A549 (cell line): ENCODE data around the gene PDGFD. TPM values are rescaled to one million over a fixed set of nuclear protein-coding genes. Genes with fewer than 3 reads are reported as not detected.

Experiments
- ATAC-seq, 2 experiments: fragments of 200-7000 bp in 1 of 2; fragments of >200 bp in 1 of 2; cut with Nextera tagmentation in 1 of 2; cut with Tn5 transposase in 1 of 2; 3 replicates each; pipeline versions ENCODE4 v1.8.0 to v1.9.1; 2018 to 2020; ENCODE audit warnings: mild to moderate bottlenecking in 1 of 2, moderate library complexity in 1 of 2
- CTCF ChIA-PET: fragments of 300-600 bp; sonication (Branson Sonifier 250); formaldehyde crosslinking; extraction: SDS; loops from one replicate; lab custom pipeline; 2021; ENCODE audit warnings: antibody characterized with exemption, inconsistent platforms; lab: Yijun Ruan, JAX
- POLR2A ChIA-PET: fragments of 350-600 bp; formaldehyde crosslinking; extraction: SDS; loops from one replicate; lab custom pipeline; 2021; ENCODE audit warnings: antibody characterized with exemption, inconsistent platforms; lab: Yijun Ruan, JAX
- DNase-seq, 2 experiments: peaks; one replicate each; pipeline versions ENCODE4 v3.0.0 to v3.0.0-alpha.2; 2011 to 2016; ENCODE audit warnings: low read depth in 1 of 2, low spot score in 1 of 2
- FAIRE-seq: peaks from 2 replicates; lab custom pipeline; 2011; peaks lifted over from hg19 to GRCh38; lab: Jason Lieb, UNC
- H3K27ac ChIP-seq, 2 experiments: fragments of >200 bp; sonication (Bioruptor Twin); formaldehyde crosslinking; 3 replicates each; pipeline ENCODE4 v1.5.1; 2016 to 2017
- H3K4me1 ChIP-seq: fragments of >200 bp; sonication (Bioruptor Twin); formaldehyde crosslinking; 3 replicates; pipeline ENCODE4 v1.6.1; 2016
- H3K4me2 ChIP-seq: fragments of >200 bp; sonication (Bioruptor Twin); formaldehyde crosslinking; 3 replicates; pipeline ENCODE4 v1.6.1; 2016
- H3K4me3 ChIP-seq: fragments of >200 bp; sonication (Bioruptor Twin); formaldehyde crosslinking; 3 replicates; pipeline ENCODE4 v1.5.1; 2016
- H3K9me3 ChIP-seq: fragments of >200 bp; sonication (Bioruptor Twin); formaldehyde crosslinking; 3 replicates; pipeline ENCODE4 v1.6.1; 2016
- CEBPB ChIP-seq, 2 experiments: fragments of >200 bp in 1 of 2; sonication (Bioruptor Twin) in 1 of 2; formaldehyde crosslinking in 1 of 2; IDR thresholded peaks; 2 replicates each; pipeline ENCODE4 v1.6.1; 2012 to 2016
- CHD4 ChIP-seq: fragments of 200-600 bp; sonication (generic); IDR thresholded peaks from 2 replicates; pipeline ENCODE4 v1.6.1; 2016; ENCODE audit warnings: antibody characterized with exemption, mild to moderate bottlenecking, borderline replicate concordance
- EHF ChIP-seq: fragments of 250-450 bp; sonication (Bioruptor Pico); IDR thresholded peaks from 2 replicates; pipeline ENCODE4 v1.5.0; 2020; ENCODE audit warnings: mild to moderate bottlenecking
- EP300 ChIP-seq, 2 experiments: fragments of >200 bp; sonication (Bioruptor Twin); formaldehyde crosslinking; IDR thresholded peaks; 2 replicates in 1 of 2; 3 replicates in 1 of 2; pipeline ENCODE4 v1.6.1; 2016 to 2017
- ESRRA ChIP-seq: fragments of 150-350 bp; IDR thresholded peaks from 2 replicates; pipeline ENCODE4 v1.6.1; 2014; ENCODE audit warnings: mild to moderate bottlenecking, low read length, borderline replicate concordance
- FOSB ChIP-seq: fragments of 250-450 bp; sonication (Bioruptor Pico); IDR thresholded peaks from 2 replicates; pipeline ENCODE4 v1.5.0; 2020; ENCODE audit warnings: mild to moderate bottlenecking, moderate library complexity
- HDAC2 ChIP-seq: fragments of 200-600 bp; sonication (generic); IDR thresholded peaks from 2 replicates; pipeline ENCODE4 v1.6.1; 2016
- HEYL ChIP-seq: fragments of 250-450 bp; sonication (Bioruptor Pico); IDR thresholded peaks from 2 replicates; pipeline ENCODE4 v1.8.0; 2021; ENCODE audit warnings: mild to moderate bottlenecking, moderate library complexity
- HOXA7 ChIP-seq: fragments of 250-450 bp; sonication (Bioruptor Pico); IDR thresholded peaks from 2 replicates; pipeline ENCODE4 v1.5.0; 2020; ENCODE audit warnings: mild to moderate bottlenecking, moderate library complexity
- HOXB13 ChIP-seq: fragments of 250-450 bp; sonication (Bioruptor Pico); IDR thresholded peaks from 2 replicates; pipeline ENCODE4 v1.5.0; 2020; ENCODE audit warnings: low read depth, mild to moderate bottlenecking, moderate library complexity
- JUN ChIP-seq, 2 experiments: fragments of >200 bp; sonication (Bioruptor Twin); formaldehyde crosslinking; IDR thresholded peaks; 2 replicates in 1 of 2; 3 replicates in 1 of 2; pipeline ENCODE4 v1.6.1; 2016 to 2017
- KDM1A ChIP-seq: fragments of 200-600 bp; sonication (generic); IDR thresholded peaks from 2 replicates; pipeline ENCODE4 v1.6.1; 2016; ENCODE audit warnings: low read depth, mild to moderate bottlenecking
- KDM5A ChIP-seq: fragments of 200-600 bp; sonication (generic); IDR thresholded peaks from 2 replicates; pipeline ENCODE4 v1.6.1; 2016; ENCODE audit warnings: antibody characterized with exemption, mild to moderate bottlenecking
- MAZ ChIP-seq: fragments of 150-350 bp; IDR thresholded peaks from 2 replicates; pipeline ENCODE4 v1.6.1; 2014; ENCODE audit warnings: antibody characterized with exemption, low read depth, low read length, borderline replicate concordance
- MYC ChIP-seq: IDR thresholded peaks from 2 replicates; pipeline ENCODE4 v1.6.1; 2012; ENCODE audit warnings: mild to moderate bottlenecking, inconsistent platforms, low read length, improper control_type of control experiment, borderline replicate concordance
- NFE2L2 ChIP-seq: fragments of 150-350 bp; conservative IDR thresholded peaks from 2 replicates; pipeline ENCODE4 v1.6.1; 2014; ENCODE audit warnings: low read length
- POLR2A ChIP-seq: IDR thresholded peaks from 2 replicates; pipeline ENCODE4 v1.6.1; 2012; ENCODE audit warnings: mild to moderate bottlenecking, low read length
- RCOR1 ChIP-seq: fragments of 150-350 bp; IDR thresholded peaks from 2 replicates; pipeline ENCODE4 v1.6.1; 2014; ENCODE audit warnings: antibody characterized with exemption, low read length, low read depth
- RFX5 ChIP-seq: fragments of 450-650 bp; IDR thresholded peaks from 2 replicates; pipeline ENCODE4 v1.7.1; 2014; ENCODE audit warnings: antibody characterized with exemption, mild to moderate bottlenecking, moderate library complexity
- RNF2 ChIP-seq: fragments of 200-600 bp; sonication (generic); IDR thresholded peaks from 2 replicates; pipeline ENCODE4 v1.6.1; 2016; ENCODE audit warnings: low read depth, mild to moderate bottlenecking, antibody characterized with exemption, moderate library complexity, borderline replicate concordance
- SREBF2 ChIP-seq: fragments of 450-650 bp; IDR thresholded peaks from 2 replicates; pipeline ENCODE4 v1.6.1; 2014; ENCODE audit warnings: mild to moderate bottlenecking, moderate library complexity
- USF2 ChIP-seq: fragments of 450-650 bp; IDR thresholded peaks from 2 replicates; pipeline ENCODE4 v1.6.1; 2014; ENCODE audit warnings: antibody characterized with exemption
- ZFP36 ChIP-seq: fragments of 450-650 bp; IDR thresholded peaks from 2 replicates; pipeline ENCODE4 v1.6.1; 2014; ENCODE audit warnings: borderline replicate concordance; ENCODE audit not compliant: partially characterized antibody
- ZSCAN20 ChIP-seq: fragments of 250-450 bp; sonication (Bioruptor Pico); IDR thresholded peaks from 2 replicates; pipeline ENCODE4 v1.8.0; 2022; ENCODE audit warnings: mild to moderate bottlenecking, moderate library complexity
- WGBS: methylation state at CpG from one replicate; pipeline ENCODE4 v1.1.6; 2017; ENCODE audit errors: missing lambda C conversion rate; 5-methylcytosine and 5-hydroxymethylcytosine counted together
- polyA plus RNA-seq, 4 experiments: library from polyadenylated mRNA; depleted of rRNA in 3 of 4; stranded (reverse); fragments of >200 nt; fragmentation: RNase III in 1 of 4; extraction: RNeasy Plus Mini Kit Qiagen cat#74134 plus additional on column Dnase treatment in 1 of 4; gene quantifications; 2 replicates in 3 of 4; 3 replicates in 1 of 4; pipeline ENCODE4 v1.2.3, GENCODE V29; 2011 to 2017
- TF ChIP-seq, protein P1 (sequence below): fragments of >200 bp; sonication (Bioruptor Twin); formaldehyde crosslinking; IDR thresholded peaks from 2 replicates; pipeline ENCODE4 v1.6.1; 2016
- TF ChIP-seq, protein P2 (sequence below): IDR thresholded peaks from 2 replicates; pipeline ENCODE4 v1.6.1; 2012

PDGFD gene
- polyA plus RNA-seq, 2 of the 4 experiments (the other 2 are of a cell fraction) = 11.1 to 29.7 TPM

DNA sequence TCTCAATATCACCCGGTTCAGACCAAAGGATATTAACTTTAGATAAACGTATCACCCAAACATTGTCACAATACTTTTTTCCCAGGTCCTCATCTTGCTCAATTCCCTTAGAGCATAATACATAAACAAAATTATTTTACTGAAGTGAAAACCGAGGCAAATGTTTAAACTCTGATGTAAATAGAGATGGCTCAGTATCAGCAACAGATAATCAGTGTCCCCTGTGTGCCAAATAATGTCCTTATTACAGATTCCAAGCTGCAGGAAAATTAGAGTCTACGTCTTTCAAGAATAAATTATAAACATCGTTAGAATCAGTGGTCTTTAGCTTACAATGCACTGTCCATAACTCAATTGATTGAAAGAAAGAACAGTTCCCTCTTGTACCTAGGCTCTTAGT lies 77.3 kb downstream of the PDGFD start:
- no peak for TF ChIP-seq CHD4
- no peak for TF ChIP-seq RNF2
- TF ChIP-seq ZFP36 = no peak
- no peak for TF ChIP-seq HEYL (CRISPR knock-in tag)
- no peak for TF ChIP-seq JUN (IDR thresholded peaks at IDR 0.05)
- no peak for TF ChIP-seq POLR2A
- no peak for TF ChIP-seq CEBPB (IDR thresholded peaks at IDR 0.05)
- TF ChIP-seq HOXB13 (CRISPR knock-in tag) = no peak
- TF ChIP-seq ZSCAN20 (CRISPR knock-in tag) = no peak
- no peak for TF ChIP-seq EHF (CRISPR knock-in tag)
- TF ChIP-seq, all 56 proteins: peak for 0
- no peak for DNase-seq
- no peak for FAIRE-seq
- Histone ChIP-seq H3K27ac (no peak overlapping the region), H3K4me2 (no peak overlapping the region), H3K4me3 (no peak overlapping the region), H3K4me1 (no peaks in the 10 kb centered on the region), H3K9me3 (no peaks in the 10 kb centered on the region)
- 67% methylated on average over 5 of the region's 5 CpGs for WGBS
- no peak for ATAC-seq
- ChIA-PET POLR2A (no interaction called here), CTCF (interaction anchor here (0.6 kb wide), 1 partner anchor 606 kb away, joined by 3 read pairs; no protein-coding TSS in a partner anchor)

- Histone ChIP-seq H3K4me3 (no peak overlapping the region), H3K9me3 (no peaks in the 10 kb centered on the region)
- DNase-seq (no peak), ATAC-seq (no peak)
- TF ChIP-seq, protein P1, sequence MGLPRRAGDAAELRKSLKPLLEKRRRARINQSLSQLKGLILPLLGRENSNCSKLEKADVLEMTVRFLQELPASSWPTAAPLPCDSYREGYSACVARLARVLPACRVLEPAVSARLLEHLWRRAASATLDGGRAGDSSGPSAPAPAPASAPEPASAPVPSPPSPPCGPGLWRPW = no peak
- TF ChIP-seq KDM1A = no peak
- no peak for TF ChIP-seq NFE2L2
- TF ChIP-seq ESRRA = no peak
- TF ChIP-seq USF2 = no peak
- TF ChIP-seq MAZ = no peak
- no peak for TF ChIP-seq SREBF2
- TF ChIP-seq MYC = no peak
- TF ChIP-seq FOSB (CRISPR knock-in tag) = no peak
- TF ChIP-seq, all 56 proteins: peak for 0
- ChIA-PET CTCF (no interaction called here), POLR2A (no interaction called here)
- Histone ChIP-seq H3K4me2 (no peak overlapping the region), H3K4me1 (0 out of 3 replicates have a peak, but pooled peaks cover 2% of the 10 kb centered on the region), H3K27ac (no peak overlapping the region)
- FAIRE-seq = no peak
Observed at GRCh38 chr11:104078995-104079394, 85.0 kb downstream of the PDGFD start.

- Histone ChIP-seq H3K27ac (no peak overlapping the region), H3K4me3 (no peak overlapping the region), H3K4me2 (no peak overlapping the region), H3K4me1 (0 out of 3 replicates have a peak, but pooled peaks cover 7% of the 10 kb centered on the region), H3K9me3 (no peaks in the 10 kb centered on the region)
- ATAC-seq (no peak), DNase-seq (no peak), FAIRE-seq (no peak)
- TF ChIP-seq RNF2 (no peak), RFX5 (no peak), HOXA7 (CRISPR knock-in tag) (no peak), KDM5A (no peak), EHF (CRISPR knock-in tag) (no peak), MAZ (no peak)
- ChIA-PET POLR2A (no interaction called here), CTCF (interaction anchor here (0.6 kb wide), 1 partner anchor 124 kb away, joined by 3 read pairs; no protein-coding TSS in a partner anchor)
- WGBS = 89% methylated on average over 4 of the region's 4 CpGs
Observed at GRCh38 chr11:104078245-104078644, 85.7 kb downstream of the PDGFD start.

GRCh38 chr11:104076455-104076854 lies 87.5 kb downstream of the PDGFD start:
- ChIA-PET CTCF (no interaction called here), POLR2A (no interaction called here)
- TF ChIP-seq HDAC2 (no peak), HEYL (CRISPR knock-in tag) (no peak), ESRRA (no peak), RFX5 (no peak), NFE2L2 (no peak), CEBPB (IDR thresholded peaks at IDR 0.05) (no peak), MYC (no peak), RCOR1 (no peak), EP300 (IDR thresholded peaks at IDR 0.05) (no peak), JUN (IDR thresholded peaks at IDR 0.05) (no peak), HOXA7 (CRISPR knock-in tag) (no peak), KDM1A (no peak), ZFP36 (no peak), KDM5A (no peak)
- TF ChIP-seq, protein P2, sequence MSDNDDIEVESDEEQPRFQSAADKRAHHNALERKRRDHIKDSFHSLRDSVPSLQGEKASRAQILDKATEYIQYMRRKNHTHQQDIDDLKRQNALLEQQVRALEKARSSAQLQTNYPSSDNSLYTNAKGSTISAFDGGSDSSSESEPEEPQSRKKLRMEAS = no peak
- DNase-seq (no peak), ATAC-seq (no peak), FAIRE-seq (no peak)
- H3K4me2 ChIP-seq = no peak overlapping the region
- H3K27ac ChIP-seq = no peak overlapping the region
- 0 out of 3 replicates have a peak, but pooled peaks cover 7% of the 10 kb centered on the region for H3K4me1 ChIP-seq
- H3K9me3 ChIP-seq = no peaks in the 10 kb centered on the region
- H3K4me3 ChIP-seq = no peak overlapping the region
- 87% methylated on average over 2 of the region's 2 CpGs for WGBS
